Measurements from ENCODE around the gene ARHGEF6. TPM values are rescaled to one million over a fixed set of nuclear protein-coding genes. Genes with fewer than 3 reads are reported as not detected.
"Not testable (repeated sequence)": the region's sequence is repeated elsewhere in the genome, so short reads cannot be mapped to it uniquely, and the experiment has no call there.

Gene ARHGEF6
- polyA plus RNA-seq, 1 experiment: 6.8 TPM

DNA sequence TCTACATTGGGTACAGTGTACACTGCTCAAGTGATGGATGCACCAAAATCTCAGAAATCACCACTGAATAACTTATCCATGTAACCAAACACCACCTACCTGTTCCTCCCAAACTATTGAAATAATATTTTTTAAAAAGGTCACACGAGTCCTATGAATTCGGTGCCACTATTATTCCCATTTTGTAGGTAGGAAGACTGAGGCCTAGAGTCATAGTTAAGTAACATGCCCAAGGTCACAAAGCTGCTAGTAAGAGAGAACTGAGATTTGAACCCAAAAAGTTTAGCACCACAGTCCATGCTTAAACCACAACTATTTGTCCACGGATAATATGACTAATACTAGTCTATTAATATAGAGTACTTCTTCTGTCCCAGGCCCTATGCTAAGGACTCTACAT is 2.7 kb downstream of the ARHGEF6 start:
- Histone ChIP-seq H3K27ac (ENCODE audit: low read depth, low read length) (no peak overlapping the region), H3K27me3 (ENCODE audit: control insufficient read depth, insufficient read depth, low read length) (no peaks in the 10 kb centered on the region), H3K4me3 (ENCODE audit: low read depth, low read length) (no peak overlapping the region), H3K9me3 (ENCODE audit: control insufficient read depth, insufficient read depth, low read length) (no peaks in the 10 kb centered on the region)
- CTCF ChIA-PET: no interaction called here
- no peak for DNase-seq (ENCODE audit: low read depth, low spot score)
- POLR2A ChIA-PET: no interaction called here
- TF ChIP-seq CTCF (IDR thresholded peaks at IDR 0.05; ENCODE audit: low read depth, low read length): no peak

GRCh38 chrX:136773648-136774047 is 7.1 kb downstream of the ARHGEF6 start:
- CTCF ChIA-PET: no interaction called here
- no peak for DNase-seq (ENCODE audit: low read depth, low spot score)
- H3K27ac ChIP-seq (ENCODE audit: low read depth, low read length): no peak overlapping the region
- POLR2A ChIA-PET: no interaction called here
- H3K27me3 ChIP-seq (ENCODE audit: control insufficient read depth, insufficient read depth, low read length): no peaks in the 10 kb centered on the region
- H3K9me3 ChIP-seq (ENCODE audit: control insufficient read depth, insufficient read depth, low read length): no peaks in the 10 kb centered on the region
- H3K4me3 ChIP-seq (ENCODE audit: low read depth, low read length): no peak overlapping the region
- no peak for TF ChIP-seq CTCF (IDR thresholded peaks at IDR 0.05; ENCODE audit: low read depth, low read length)

- H3K9me3 ChIP-seq (ENCODE audit: control insufficient read depth, insufficient read depth, low read length); H3K27me3 ChIP-seq (ENCODE audit: control insufficient read depth, insufficient read depth, low read length); H3K27ac ChIP-seq (ENCODE audit: low read depth, low read length); DNase-seq (ENCODE audit: low read depth, low spot score); CTCF ChIA-PET; POLR2A ChIA-PET; H3K4me3 ChIP-seq (ENCODE audit: low read depth, low read length): not testable (repeated sequence)
Observed at GRCh38 chrX:136771869-136772268, 8.9 kb downstream of the ARHGEF6 start.

DNA sequence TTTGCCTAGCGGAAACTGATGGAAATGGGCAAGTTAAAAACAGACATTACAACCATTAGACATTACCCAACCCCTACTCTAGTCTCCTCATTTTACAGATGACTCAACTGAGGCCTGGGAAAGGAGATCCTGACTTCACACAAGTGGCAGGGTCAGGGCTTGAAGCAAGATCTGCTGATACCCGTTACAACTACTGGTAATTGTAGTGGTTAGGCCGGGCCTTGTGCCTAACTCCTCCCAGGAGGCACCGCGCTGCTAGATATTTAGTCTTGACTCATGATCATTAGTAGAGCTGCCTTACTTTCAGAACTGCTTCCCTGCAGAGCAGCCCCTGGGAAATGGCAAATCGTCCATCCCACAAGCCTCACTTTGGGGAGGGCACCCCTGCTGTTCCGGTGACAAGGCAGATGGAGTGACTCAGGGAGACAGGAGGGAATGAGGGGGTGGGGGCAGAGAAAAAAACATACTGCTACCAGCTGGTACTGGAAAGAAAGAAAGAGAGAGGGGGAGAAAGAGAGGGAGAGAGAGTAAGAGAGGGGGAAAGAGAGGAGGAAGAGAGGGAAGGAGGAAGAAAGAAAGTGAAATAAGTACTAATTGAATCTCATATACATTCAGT is 12.2 kb downstream of the ARHGEF6 start:
- Histone ChIP-seq H3K4me3 (ENCODE audit: low read depth, low read length) (no peak overlapping the region), H3K27ac (ENCODE audit: low read depth, low read length) (no peak overlapping the region), H3K9me3 (ENCODE audit: control insufficient read depth, insufficient read depth, low read length) (no peaks in the 10 kb centered on the region), H3K27me3 (ENCODE audit: control insufficient read depth, insufficient read depth, low read length) (no peaks in the 10 kb centered on the region)
- ChIA-PET POLR2A (interaction anchor here (0.9 kb wide), 1 partner anchor 112 kb away, joined by 5 read pairs; the partner anchor contains the start of gene RBMX), CTCF (no interaction called here)
- TF ChIP-seq CTCF (IDR thresholded peaks at IDR 0.05; ENCODE audit: low read depth, low read length): no peak
- DNase-seq (ENCODE audit: low read depth, low spot score): peak; percentile 30

DNA sequence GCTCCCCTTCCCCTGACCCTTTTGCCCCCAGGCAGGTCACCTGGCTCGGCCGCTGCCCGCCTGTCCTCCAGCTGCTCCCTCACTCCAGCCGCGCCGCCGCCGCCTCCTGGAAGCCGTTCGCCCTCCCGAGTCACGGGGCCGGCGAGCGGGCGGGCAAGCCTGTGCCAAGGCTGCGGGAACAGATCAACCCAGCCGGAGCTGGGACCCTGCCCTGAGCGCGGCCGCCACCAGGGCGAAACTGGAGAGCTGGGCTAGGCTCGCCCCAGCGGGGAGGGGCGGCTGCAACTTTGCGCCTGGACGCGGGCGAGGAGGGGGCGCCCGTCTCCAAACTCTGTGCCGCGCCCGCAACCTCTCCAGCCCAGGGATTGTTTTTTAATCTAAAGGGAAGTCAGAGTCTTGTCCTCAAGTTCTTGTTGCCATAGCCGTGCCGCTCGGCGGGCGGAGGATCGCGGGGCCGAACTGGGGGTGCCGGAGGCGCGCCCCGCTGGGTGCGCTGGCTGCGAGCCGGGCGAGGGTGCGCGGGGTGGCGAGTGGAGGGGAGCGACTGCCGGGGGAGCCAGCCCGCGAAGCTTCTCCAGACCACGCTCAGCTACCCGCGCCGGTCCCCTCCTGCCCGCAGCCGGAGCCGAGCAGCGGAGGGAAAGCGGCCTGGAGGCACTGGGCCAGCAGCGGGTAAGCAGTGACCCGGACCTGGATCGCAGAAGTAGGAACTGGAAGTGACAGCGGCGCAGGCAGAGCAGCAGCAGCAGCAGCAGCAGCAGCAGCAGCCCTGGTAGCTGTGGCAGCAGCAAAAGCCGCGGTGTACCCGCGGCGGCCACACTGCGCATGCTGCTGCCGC is 13.4 kb downstream of the ARHGEF6 start:
- TF ChIP-seq CTCF (IDR thresholded peaks at IDR 0.05; ENCODE audit: low read depth, low read length): no peak
- no peak for DNase-seq (ENCODE audit: low read depth, low spot score)
- peak overlapping the region; percentile 2 for H3K27ac ChIP-seq (ENCODE audit: low read depth, low read length)
- ChIA-PET POLR2A (interaction anchor here (0.7 to 1.1 kb wide), 2 partner anchors 112 to 113 kb away, joined by 3 read pairs; partner anchors contain the start of gene RBMX), CTCF (interaction anchor here (0.7 to 0.8 kb wide), 2 partner anchors 80 to 426 kb away, joined by 3 read pairs; no protein-coding TSS in a partner anchor)
- H3K4me3 ChIP-seq (ENCODE audit: low read depth, low read length): peak overlapping the region; percentile 57
- no peaks in the 10 kb centered on the region for H3K9me3 ChIP-seq (ENCODE audit: control insufficient read depth, insufficient read depth, low read length)
- H3K27me3 ChIP-seq (ENCODE audit: control insufficient read depth, insufficient read depth, low read length): no peaks in the 10 kb centered on the region
